GM21381 (cell line): ENCODE data around the gene SRXN1.

ENCODE experiments used
- ATAC-seq: cut with Tn5 transposase; IDR thresholded peaks from one replicate; pipeline ENCODE4 v1.9.1; 2021; ENCODE audit warnings: mild to moderate bottlenecking, moderate library complexity; ENCODE audit not compliant: unreplicated experiment

SRXN1 gene

GRCh38 chr20:675453-676314, 22.7 kb upstream of the SRXN1 start, which contains the start of gene SCRT2:
Gene SCRT2, minus strand, starts transcription at chr20:675802. Its CDS starts 201 bp downstream, at chr20:675601.
- no peak for ATAC-seq

GRCh38 chr20:675033-675452, 22.0 kb upstream of the SRXN1 start:
- ATAC-seq = no peak

- ATAC-seq = no peak
Observed at GRCh38 chr20:673603-674001, 20.6 kb upstream of the SRXN1 start.

- ATAC-seq = no peak
Observed at GRCh38 chr20:672963-673602, 20.1 kb upstream of the SRXN1 start.

- no peak for ATAC-seq
Observed at GRCh38 chr20:671252-672030, 18.4 kb upstream of the SRXN1 start.

GRCh38 chr20:669573-669972, 16.6 kb upstream of the SRXN1 start:
- no peak for ATAC-seq

GRCh38 chr20:668638-669037, 15.6 kb upstream of the SRXN1 start:
- no peak for ATAC-seq

GRCh38 chr20:668050-668449, 15.1 kb upstream of the SRXN1 start:
- ATAC-seq = no peak

GRCh38 chr20:667351-668034, 14.5 kb upstream of the SRXN1 start:
- ATAC-seq = no peak

GRCh38 chr20:666877-667276, 13.9 kb upstream of the SRXN1 start:
- no peak for ATAC-seq

- no peak for ATAC-seq
Observed at GRCh38 chr20:665276-665675, 12.3 kb upstream of the SRXN1 start.

GRCh38 chr20:664576-664975, 11.6 kb upstream of the SRXN1 start:
- no peak for ATAC-seq

GRCh38 chr20:664151-664550, 11.2 kb upstream of the SRXN1 start:
- ATAC-seq = no peak

GRCh38 chr20:663315-664090, 10.5 kb upstream of the SRXN1 start:
- ATAC-seq = no peak

GRCh38 chr20:662277-663192, 9.5 kb upstream of the SRXN1 start:
- ATAC-seq = no peak

- no peak for ATAC-seq
Observed at GRCh38 chr20:661474-662270, 8.7 kb upstream of the SRXN1 start.

GRCh38 chr20:658731-659291, 5.8 kb upstream of the SRXN1 start:
- ATAC-seq = no peak

- no peak for ATAC-seq
Observed at GRCh38 chr20:658202-658601, 5.2 kb upstream of the SRXN1 start.
